CD4-positive, alpha-beta T cell (primary cell): Measurements from ENCODE around the gene TSC22D3. TPM values are rescaled to one million over a fixed set of nuclear protein-coding genes. Genes with fewer than 3 reads are reported as not detected.

Experiments
- ATAC-seq: fragments of 200-7000 bp; cut with Tn5 transposase; one replicate; pipeline ENCODE4 v1.10.0; 2022; ENCODE audit warnings: mild to moderate bottlenecking; ENCODE audit not compliant: poor library complexity
- CTCF ChIA-PET: fragments of 350-600 bp; sonication (Branson Sonifier 250); formaldehyde crosslinking; loops from one replicate; lab custom pipeline; 2021; ENCODE audit warnings: antibody characterized with exemption, inconsistent platforms; lab: Charles Lee
- POLR2A ChIA-PET: fragments of 350-600 bp; sonication (Branson Sonifier 250); formaldehyde crosslinking; loops from one replicate; lab custom pipeline; 2021; ENCODE audit warnings: antibody characterized with exemption, inconsistent platforms; lab: Charles Lee
- DNase-seq, 14 experiments: peaks; one replicate each; pipeline ENCODE4 v3.0.0-alpha.2; 2013 to 2020; ENCODE audit warnings: mixed read lengths in 2 of 14
- H3K27ac ChIP-seq, 2 donors: one replicate each; pipeline versions ENCODE4 v1.5.1 to v1.7.0; 2013; ENCODE audit warnings: low read length in 2 of 2, low read depth in 1 of 2, mild to moderate bottlenecking in 1 of 2
- H3K27me3 ChIP-seq, 2 experiments: 1 replicate in 1 of 2; 2 replicates in 1 of 2; pipeline versions ENCODE4 v1.6.1 to v1.7.0; 2013; ENCODE audit warnings: low read length in 2 of 2, control low read depth in 1 of 2, mild to moderate bottlenecking in 1 of 2, moderate library complexity in 1 of 2; ENCODE audit not compliant: insufficient read depth in 2 of 2, control insufficient read depth in 1 of 2
- H3K36me3 ChIP-seq: one replicate; pipeline ENCODE4 v1.6.1; 2013; ENCODE audit warnings: low read length, control low read depth; ENCODE audit not compliant: insufficient read depth
- H3K4me1 ChIP-seq: one replicate; pipeline ENCODE4 v1.6.1; 2013; ENCODE audit warnings: low read length, control low read depth; ENCODE audit not compliant: insufficient read depth
- H3K4me3 ChIP-seq: one replicate; pipeline ENCODE4 v1.5.1; 2013; ENCODE audit warnings: mild to moderate bottlenecking, low read length, moderate library complexity
- H3K9me3 ChIP-seq, 2 experiments: 1 replicate in 1 of 2; 2 replicates in 1 of 2; pipeline versions ENCODE4 v1.6.1 to v1.7.0; 2013; ENCODE audit warnings: low read length in 2 of 2, mild to moderate bottlenecking in 2 of 2, control low read depth in 1 of 2, moderate library complexity in 1 of 2; ENCODE audit not compliant: control insufficient read depth in 1 of 2, insufficient read depth in 1 of 2
- H3K27ac Mint-ChIP-seq: one replicate; pipeline ENCODE4 v1.8.0; 2020; ENCODE audit warnings: mixed read lengths
- H3K27me3 Mint-ChIP-seq: one replicate; pipeline ENCODE4 v1.8.0; 2021; ENCODE audit warnings: mixed read lengths
- H3K36me3 Mint-ChIP-seq: one replicate; pipeline ENCODE4 v1.8.0; 2021; ENCODE audit warnings: low read depth, mixed read lengths
- H3K4me1 Mint-ChIP-seq: one replicate; pipeline ENCODE4 v1.8.0; 2021; ENCODE audit warnings: low read depth, mixed read lengths
- H3K4me3 Mint-ChIP-seq: one replicate; pipeline ENCODE4 v1.8.0; 2020; ENCODE audit warnings: mild to moderate bottlenecking, mixed read lengths
- H3K9me3 Mint-ChIP-seq: one replicate; pipeline ENCODE4 v1.8.0; 2020; ENCODE audit warnings: mixed read lengths
- intact Hi-C, 2 experiments: fragments of 100-400 bp; cut with DNase I in 1 of 2; cut with micrococcal nuclease in 1 of 2; formaldehyde crosslinking; loops; one replicate each; pipeline versions ENCODE4 v1.15.1 to v1.9.0; 2023 to 2025; cut with DNase I, micrococcal nuclease
- total RNA-seq, 174 experiments: library from RNA in 2 of 174; stranded (reverse) in 2 of 174; gene quantifications; one replicate each; pipeline ENCODE4 v1.2.3 and lab custom pipeline; 2021 to 2026
- TF ChIP-seq, protein P1 (sequence below): fragments of 200-600 bp; IDR thresholded peaks from one replicate; pipeline ENCODE4 v1.8.0; 2022; ENCODE audit warnings: antibody characterized with exemption, mild to moderate bottlenecking

The TSC22D3 gene
- total RNA-seq, 2 experiments from 2014 or later: 3,132 to 3,144 TPM

DNA sequence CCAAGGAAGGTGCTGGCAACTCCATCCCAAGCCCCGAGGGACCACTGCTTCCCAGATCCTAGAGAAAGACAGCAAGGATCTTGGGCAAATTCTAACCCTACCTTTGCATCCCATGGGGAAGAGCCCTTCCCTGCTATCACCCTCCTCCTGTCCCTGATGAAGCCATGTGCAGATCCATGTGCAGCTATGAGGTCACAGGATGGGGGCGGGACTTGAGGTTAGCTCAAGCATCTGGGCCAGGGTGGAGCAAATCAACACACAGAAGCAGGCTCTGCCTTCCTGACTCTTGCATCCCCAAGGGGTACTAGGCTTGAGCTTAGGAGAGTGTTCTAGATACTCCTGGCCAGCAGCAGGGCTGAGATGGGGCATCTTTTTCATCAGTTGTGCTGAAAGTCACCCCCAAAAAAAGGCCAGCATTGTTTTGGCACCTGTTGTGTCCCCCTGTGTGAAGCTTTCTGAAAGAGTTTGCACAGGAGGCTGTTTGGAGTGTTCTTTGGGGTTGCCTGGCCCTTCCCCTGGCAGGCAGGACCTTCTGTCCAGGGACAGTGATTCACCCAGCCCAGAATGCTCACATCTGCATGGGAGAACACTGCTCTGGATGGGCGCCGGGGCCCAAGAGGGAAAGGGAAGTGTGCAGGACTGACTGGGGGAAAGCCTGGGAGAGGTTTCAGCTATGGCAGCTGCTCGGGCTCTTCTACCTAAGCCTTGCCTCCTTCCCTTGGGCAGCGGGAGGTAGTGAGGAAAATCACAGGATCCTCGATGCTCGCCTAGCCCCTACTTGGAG, 96.4 kb downstream of the TSC22D3 start:
- H3K4me1 Mint-ChIP-seq: peaks cover 78% of the 10 kb centered on the region
- peak; percentile 62 for ATAC-seq
- Histone ChIP-seq H3K27me3 (no peaks in the 10 kb centered on the region), H3K36me3 (no peaks in the 10 kb centered on the region), H3K4me1 (peaks cover 76% of the 10 kb centered on the region), H3K9me3 (no peaks in the 10 kb centered on the region), H3K4me3 (no peak overlapping the region), H3K27ac (peak overlapping the region; percentile 51 to 60)
- no peaks in the 10 kb centered on the region for H3K27me3 Mint-ChIP-seq
- ChIA-PET POLR2A (interaction anchor here (1.1 to 18.0 kb wide), 5 partner anchors 34 to 95 kb away, joined by 4 to 754 read pairs (median 8); partner anchors contain the start of gene PRPS1), CTCF (interaction anchor here (8.0 kb wide), 1 partner anchor 36 kb away, joined by 261 read pairs; no protein-coding TSS in a partner anchor)
- H3K9me3 Mint-ChIP-seq: no peaks in the 10 kb centered on the region
- peak overlapping the region; percentile 99 for H3K27ac Mint-ChIP-seq
- TF ChIP-seq, protein P1, sequence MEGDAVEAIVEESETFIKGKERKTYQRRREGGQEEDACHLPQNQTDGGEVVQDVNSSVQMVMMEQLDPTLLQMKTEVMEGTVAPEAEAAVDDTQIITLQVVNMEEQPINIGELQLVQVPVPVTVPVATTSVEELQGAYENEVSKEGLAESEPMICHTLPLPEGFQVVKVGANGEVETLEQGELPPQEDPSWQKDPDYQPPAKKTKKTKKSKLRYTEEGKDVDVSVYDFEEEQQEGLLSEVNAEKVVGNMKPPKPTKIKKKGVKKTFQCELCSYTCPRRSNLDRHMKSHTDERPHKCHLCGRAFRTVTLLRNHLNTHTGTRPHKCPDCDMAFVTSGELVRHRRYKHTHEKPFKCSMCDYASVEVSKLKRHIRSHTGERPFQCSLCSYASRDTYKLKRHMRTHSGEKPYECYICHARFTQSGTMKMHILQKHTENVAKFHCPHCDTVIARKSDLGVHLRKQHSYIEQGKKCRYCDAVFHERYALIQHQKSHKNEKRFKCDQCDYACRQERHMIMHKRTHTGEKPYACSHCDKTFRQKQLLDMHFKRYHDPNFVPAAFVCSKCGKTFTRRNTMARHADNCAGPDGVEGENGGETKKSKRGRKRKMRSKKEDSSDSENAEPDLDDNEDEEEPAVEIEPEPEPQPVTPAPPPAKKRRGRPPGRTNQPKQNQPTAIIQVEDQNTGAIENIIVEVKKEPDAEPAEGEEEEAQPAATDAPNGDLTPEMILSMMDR: no peak
- intact Hi-C loops: loop anchor here in 1 of 2 experiments (1.0 kb wide), 1 partner anchor 32 kb away; no protein-coding TSS in a partner anchor
- no peaks in the 10 kb centered on the region for H3K36me3 Mint-ChIP-seq
- peak overlapping the region; percentile 86 for H3K4me3 Mint-ChIP-seq
- peak; percentile 55 to 87 (median 68) for DNase-seq

DNA sequence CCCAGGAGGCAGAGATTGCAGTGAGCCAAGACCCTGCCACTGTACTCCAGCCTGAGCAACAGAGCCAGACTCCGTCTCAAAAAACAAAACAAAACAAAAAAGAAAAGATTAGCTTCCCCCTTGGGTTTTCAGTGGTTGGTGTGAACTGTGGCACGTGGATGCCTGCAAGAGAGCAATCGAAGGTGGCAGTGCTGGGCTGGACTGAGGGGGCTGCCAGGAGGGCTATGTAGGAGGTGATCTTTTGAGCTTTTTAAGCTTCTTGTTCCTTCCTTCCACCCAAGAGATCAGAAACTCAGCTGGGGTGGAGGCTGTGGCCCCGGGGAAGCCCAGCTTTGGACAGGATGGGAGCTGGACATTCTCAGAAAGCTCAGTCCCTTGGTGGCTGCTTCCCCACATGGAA, 97.7 kb downstream of the TSC22D3 start:
- ChIA-PET POLR2A (interaction anchor here (0.7 to 18.0 kb wide), 4 partner anchors 35 to 64 kb away, joined by 3 to 754 read pairs (median 7); partner anchors contain the start of gene PRPS1), CTCF (interaction anchor here (8.0 kb wide), 1 partner anchor 37 kb away, joined by 261 read pairs; no protein-coding TSS in a partner anchor)
- Histone ChIP-seq H3K27ac (peak overlapping the region; percentile 58 to 97), H3K4me1 (peaks cover 74% of the 10 kb centered on the region), H3K27me3 (no peaks in the 10 kb centered on the region), H3K4me3 (no peak overlapping the region), H3K9me3 (no peaks in the 10 kb centered on the region), H3K36me3 (no peaks in the 10 kb centered on the region)
- Mint-ChIP-seq H3K9me3 (no peaks in the 10 kb centered on the region), H3K4me3 (no peak overlapping the region), H3K27me3 (no peaks in the 10 kb centered on the region), H3K27ac (peak overlapping the region; percentile 99), H3K4me1 (peaks cover 78% of the 10 kb centered on the region), H3K36me3 (peaks cover 2% of the 10 kb centered on the region)
- intact Hi-C loops: no loop called here
- DNase-seq (no peak), ATAC-seq (no peak)
- TF ChIP-seq, protein P1: no peak

DNA sequence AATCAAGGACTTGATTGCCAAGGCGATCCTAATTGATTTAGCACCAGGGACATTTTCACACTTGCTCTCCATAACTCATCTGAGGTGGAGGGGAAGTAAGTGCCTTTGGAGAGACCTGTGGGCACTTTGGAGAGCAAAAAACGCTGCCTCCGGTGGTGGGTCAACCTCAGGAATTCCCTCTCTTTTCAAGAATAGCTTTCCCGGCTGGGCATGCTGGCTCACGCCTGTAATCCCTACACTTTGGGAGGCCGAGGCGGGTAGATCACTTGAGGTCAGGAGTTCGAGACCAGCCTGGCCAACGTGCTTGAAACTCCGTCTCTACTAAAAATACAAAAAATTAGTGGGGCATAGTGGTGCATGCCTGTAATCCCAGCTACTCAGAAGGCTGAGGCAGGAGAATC, 98.1 kb downstream of the TSC22D3 start:
- TF ChIP-seq, protein P1: no peak
- Mint-ChIP-seq H3K27me3 (no peaks in the 10 kb centered on the region), H3K9me3 (no peaks in the 10 kb centered on the region), H3K36me3 (peaks cover 5% of the 10 kb centered on the region), H3K4me1 (peaks cover 79% of the 10 kb centered on the region), H3K4me3 (peak overlapping the region; percentile 87), H3K27ac (peak overlapping the region; percentile 99)
- H3K27me3 ChIP-seq: no peaks in the 10 kb centered on the region
- intact Hi-C loops: no loop called here
- peaks cover 76% of the 10 kb centered on the region for H3K4me1 ChIP-seq
- peak overlapping the region; percentile 97 to 98 for H3K27ac ChIP-seq
- no peaks in the 10 kb centered on the region for H3K9me3 ChIP-seq
- CTCF ChIA-PET: interaction anchor here (8.0 kb wide), 1 partner anchor 38 kb away, joined by 261 read pairs; no protein-coding TSS in a partner anchor
- ATAC-seq (no peak), DNase-seq (no peak)
- H3K4me3 ChIP-seq: peak overlapping the region; percentile 79
- H3K36me3 ChIP-seq: no peaks in the 10 kb centered on the region
- POLR2A ChIA-PET: interaction anchor here (1.7 to 18.0 kb wide), 5 partner anchors 36 to 99 kb away, joined by 6 to 754 read pairs (median 10); partner anchors contain the start of genes NCBP2L, PRPS1 and TSC22D3
